ENCODE results near the gene PABPN1L. TPM values are rescaled to one million over a fixed set of nuclear protein-coding genes. Genes with fewer than 3 reads are reported as not detected.

Gene PABPN1L
- polyA plus RNA-seq, 1 donor, result 0.12 TPM

GRCh38 chr16:88877564-88878289 lies 11.3 kb upstream of the PABPN1L start:
- H3K4me3 ChIP-seq (ENCODE audit: low read length), result no peak overlapping the region
- DNase-seq, result no peak
- peaks cover 14% of the 10 kb centered on the region for H3K27me3 ChIP-seq (ENCODE audit: control insufficient read depth, insufficient read depth, low read length)
- peaks cover 17% of the 10 kb centered on the region for H3K4me1 ChIP-seq (ENCODE audit: control insufficient read depth, insufficient read depth, low read length)
- peaks cover 13% of the 10 kb centered on the region for H3K9me3 ChIP-seq (ENCODE audit: control insufficient read depth, low read depth, low read length)
- H3K36me3 ChIP-seq (ENCODE audit: control insufficient read depth, insufficient read depth, low read length), result no peaks in the 10 kb centered on the region
- WGBS (ENCODE audit: insufficient coverage, low lambda C conversion rate), result no CpG with 5 or more reads among the region's 20 CpGs
- H3K27ac ChIP-seq (ENCODE audit: low read length), result no peak overlapping the region

GRCh38 chr16:88876942-88877526 lies 10.6 kb upstream of the PABPN1L start:
- no CpG with 5 or more reads among the region's 33 CpGs for WGBS (ENCODE audit: insufficient coverage, low lambda C conversion rate)

GRCh38 chr16:88875703-88876234 lies 9.3 kb upstream of the PABPN1L start:
- Histone ChIP-seq H3K4me3 (ENCODE audit: low read length) (no peak overlapping the region), H3K9me3 (ENCODE audit: control insufficient read depth, low read depth, low read length) (peaks cover 8% of the 10 kb centered on the region), H3K4me1 (ENCODE audit: control insufficient read depth, insufficient read depth, low read length) (peaks cover 8% of the 10 kb centered on the region), H3K36me3 (ENCODE audit: control insufficient read depth, insufficient read depth, low read length) (no peaks in the 10 kb centered on the region), H3K27ac (ENCODE audit: low read length) (no peak overlapping the region), H3K27me3 (ENCODE audit: control insufficient read depth, insufficient read depth, low read length) (peaks cover 7% of the 10 kb centered on the region)
- WGBS (ENCODE audit: insufficient coverage, low lambda C conversion rate), result 80% methylated on average over 1 of the region's 22 CpGs
- no peak for DNase-seq

More at GRCh38 chr16:88876942-88877526, 10.6 kb upstream of the PABPN1L start:
- Histone ChIP-seq H3K9me3 (ENCODE audit: control insufficient read depth, low read depth, low read length) (peaks cover 8% of the 10 kb centered on the region), H3K4me3 (ENCODE audit: low read length) (no peak overlapping the region), H3K4me1 (ENCODE audit: control insufficient read depth, insufficient read depth, low read length) (peaks cover 17% of the 10 kb centered on the region), H3K27ac (ENCODE audit: low read length) (no peak overlapping the region), H3K36me3 (ENCODE audit: control insufficient read depth, insufficient read depth, low read length) (no peaks in the 10 kb centered on the region), H3K27me3 (ENCODE audit: control insufficient read depth, insufficient read depth, low read length) (peaks cover 14% of the 10 kb centered on the region)
- DNase-seq, result no peak

GRCh38 chr16:88874938-88875599 lies 8.6 kb upstream of the PABPN1L start:
- no CpG with 5 or more reads among the region's 34 CpGs for WGBS (ENCODE audit: insufficient coverage, low lambda C conversion rate)
- peaks cover under 1% of the 10 kb centered on the region for H3K4me1 ChIP-seq (ENCODE audit: control insufficient read depth, insufficient read depth, low read length)
- no peak overlapping the region for H3K27ac ChIP-seq (ENCODE audit: low read length)
- no peak overlapping the region for H3K4me3 ChIP-seq (ENCODE audit: low read length)
- no peaks in the 10 kb centered on the region for H3K36me3 ChIP-seq (ENCODE audit: control insufficient read depth, insufficient read depth, low read length)
- peaks cover 9% of the 10 kb centered on the region for H3K27me3 ChIP-seq (ENCODE audit: control insufficient read depth, insufficient read depth, low read length)
- peaks cover 8% of the 10 kb centered on the region for H3K9me3 ChIP-seq (ENCODE audit: control insufficient read depth, low read depth, low read length)
- DNase-seq, result no peak

- Histone ChIP-seq H3K27ac (ENCODE audit: low read length) (no peak overlapping the region), H3K27me3 (ENCODE audit: control insufficient read depth, insufficient read depth, low read length) (peaks cover 13% of the 10 kb centered on the region), H3K4me3 (ENCODE audit: low read length) (no peak overlapping the region), H3K36me3 (ENCODE audit: control insufficient read depth, insufficient read depth, low read length) (no peaks in the 10 kb centered on the region), H3K4me1 (ENCODE audit: control insufficient read depth, insufficient read depth, low read length) (no peaks in the 10 kb centered on the region), H3K9me3 (ENCODE audit: control insufficient read depth, low read depth, low read length) (peaks cover 4% of the 10 kb centered on the region)
- DNase-seq, result no peak
- WGBS (ENCODE audit: insufficient coverage, low lambda C conversion rate), result no CpG with 5 or more reads among the region's 25 CpGs
Observed at GRCh38 chr16:88872650-88873331, 6.3 kb upstream of the PABPN1L start.

- Histone ChIP-seq H3K4me3 (ENCODE audit: low read length) (no peak overlapping the region), H3K9me3 (ENCODE audit: control insufficient read depth, low read depth, low read length) (peaks cover 4% of the 10 kb centered on the region), H3K27me3 (ENCODE audit: control insufficient read depth, insufficient read depth, low read length) (peaks cover 13% of the 10 kb centered on the region), H3K27ac (ENCODE audit: low read length) (no peak overlapping the region), H3K36me3 (ENCODE audit: control insufficient read depth, insufficient read depth, low read length) (no peaks in the 10 kb centered on the region), H3K4me1 (ENCODE audit: control insufficient read depth, insufficient read depth, low read length) (no peaks in the 10 kb centered on the region)
- no peak for DNase-seq
- WGBS (ENCODE audit: insufficient coverage, low lambda C conversion rate), result no CpG with 5 or more reads among the region's 21 CpGs
Observed at GRCh38 chr16:88871730-88872416, 5.4 kb upstream of the PABPN1L start.

- no peak for DNase-seq
- no CpG with 5 or more reads among the region's 8 CpGs for WGBS (ENCODE audit: insufficient coverage, low lambda C conversion rate)
Observed at GRCh38 chr16:88871349-88871702, 4.9 kb upstream of the PABPN1L start.

GRCh38 chr16:88870608-88871348 lies 4.3 kb upstream of the PABPN1L start:
- H3K36me3 ChIP-seq (ENCODE audit: control insufficient read depth, insufficient read depth, low read length), result no peaks in the 10 kb centered on the region
- peaks cover 4% of the 10 kb centered on the region for H3K9me3 ChIP-seq (ENCODE audit: control insufficient read depth, low read depth, low read length)
- H3K27me3 ChIP-seq (ENCODE audit: control insufficient read depth, insufficient read depth, low read length), result peaks cover 13% of the 10 kb centered on the region
- WGBS (ENCODE audit: insufficient coverage, low lambda C conversion rate), result no CpG with 5 or more reads among the region's 37 CpGs
- H3K4me3 ChIP-seq (ENCODE audit: low read length), result no peak overlapping the region
- H3K4me1 ChIP-seq (ENCODE audit: control insufficient read depth, insufficient read depth, low read length), result no peaks in the 10 kb centered on the region
- DNase-seq, result no peak
- H3K27ac ChIP-seq (ENCODE audit: low read length), result no peak overlapping the region

More at GRCh38 chr16:88871349-88871702, 4.9 kb upstream of the PABPN1L start:
- Histone ChIP-seq H3K27me3 (ENCODE audit: control insufficient read depth, insufficient read depth, low read length) (peaks cover 13% of the 10 kb centered on the region), H3K9me3 (ENCODE audit: control insufficient read depth, low read depth, low read length) (peaks cover 4% of the 10 kb centered on the region), H3K4me1 (ENCODE audit: control insufficient read depth, insufficient read depth, low read length) (no peaks in the 10 kb centered on the region), H3K36me3 (ENCODE audit: control insufficient read depth, insufficient read depth, low read length) (no peaks in the 10 kb centered on the region), H3K4me3 (ENCODE audit: low read length) (no peak overlapping the region), H3K27ac (ENCODE audit: low read length) (no peak overlapping the region)

- WGBS (ENCODE audit: insufficient coverage, low lambda C conversion rate), result no CpG with 5 or more reads among the region's 9 CpGs
- no peak for DNase-seq
- H3K4me1 ChIP-seq (ENCODE audit: control insufficient read depth, insufficient read depth, low read length), result no peaks in the 10 kb centered on the region
- no peaks in the 10 kb centered on the region for H3K36me3 ChIP-seq (ENCODE audit: control insufficient read depth, insufficient read depth, low read length)
- no peaks in the 10 kb centered on the region for H3K9me3 ChIP-seq (ENCODE audit: control insufficient read depth, low read depth, low read length)
- no peak overlapping the region for H3K27ac ChIP-seq (ENCODE audit: low read length)
- H3K4me3 ChIP-seq (ENCODE audit: low read length), result no peak overlapping the region
- peaks cover 13% of the 10 kb centered on the region for H3K27me3 ChIP-seq (ENCODE audit: control insufficient read depth, insufficient read depth, low read length)
Observed at GRCh38 chr16:88869673-88869980, 3.2 kb upstream of the PABPN1L start.

Measured in large intestine (tissue), 3 donors.